OCI-LY1 (cell line): ENCODE data around the gene ARHGEF10L.

Source experiments
- H2AFZ ChIP-seq: fragments of 200-600 bp; sonication (generic), shearing (Covaris generic); 2 replicates; pipeline ENCODE4 v1.6.0; 2014; ENCODE audit warnings: antibody characterized with exemption, mild to moderate bottlenecking, low read length
- H3F3A ChIP-seq: fragments of 200-600 bp; sonication (generic), shearing (Covaris generic); 2 replicates; pipeline ENCODE4 v1.6.0; 2014; ENCODE audit warnings: mild to moderate bottlenecking, antibody characterized with exemption, low read length, moderate library complexity; ENCODE audit not compliant: insufficient read depth
- H3K27ac ChIP-seq: fragments of 200-600 bp; sonication (generic); 2 replicates; pipeline ENCODE4 v1.5.1; 2014; ENCODE audit warnings: low read length, mixed run types, mild to moderate bottlenecking, low read depth; ENCODE audit not compliant: poor library complexity, severe bottlenecking
- H3K27me3 ChIP-seq: fragments of 200-600 bp; sonication (generic); 2 replicates; pipeline ENCODE4 v1.6.0; 2014; ENCODE audit warnings: antibody characterized with exemption, mild to moderate bottlenecking, low read length, moderate library complexity; ENCODE audit not compliant: insufficient read depth
- H3K36me3 ChIP-seq: fragments of 200-600 bp; sonication (generic); 2 replicates; pipeline ENCODE4 v1.6.1; 2014; ENCODE audit warnings: mild to moderate bottlenecking, antibody characterized with exemption, low read length, moderate library complexity, mixed read lengths; ENCODE audit not compliant: insufficient read depth
- H3K4me1 ChIP-seq: fragments of 200-600 bp; sonication (generic); 2 replicates; pipeline ENCODE4 v1.5.1; 2014; ENCODE audit warnings: mild to moderate bottlenecking, low read length, moderate library complexity; ENCODE audit not compliant: insufficient read depth, severe bottlenecking
- H3K4me2 ChIP-seq: fragments of 200-600 bp; sonication (generic), shearing (Covaris generic); 2 replicates; pipeline ENCODE4 v1.6.1; 2014; ENCODE audit warnings: low read length
- H3K4me3 ChIP-seq: fragments of 200-600 bp; sonication (generic); 2 replicates; pipeline ENCODE4 v1.5.1; 2014; ENCODE audit warnings: low read length, low read depth, mild to moderate bottlenecking, mixed read lengths; ENCODE audit not compliant: poor library complexity, severe bottlenecking
- H3K79me2 ChIP-seq: fragments of 200-600 bp; shearing (Covaris generic); 2 replicates; pipeline ENCODE4 v1.6.1; 2016; ENCODE audit warnings: mixed run types, low read length, mixed read lengths; ENCODE audit not compliant: insufficient read depth
- H3K9ac ChIP-seq: fragments of 200-600 bp; sonication (generic), shearing (Covaris generic); 2 replicates; pipeline ENCODE4 v1.6.1; 2014; ENCODE audit warnings: mild to moderate bottlenecking, low read length, mixed read lengths
- H3K9me2 ChIP-seq: fragments of 200-600 bp; sonication (generic), shearing (Covaris generic); 2 replicates; pipeline ENCODE4 v1.6.1; 2014; ENCODE audit warnings: low read depth, mild to moderate bottlenecking, low read length, mixed read lengths
- H3K9me3 ChIP-seq: fragments of 200-600 bp; shearing (Covaris generic); 2 replicates; pipeline ENCODE4 v1.6.1; 2014; ENCODE audit warnings: low read length, mixed read lengths
- H4K20me1 ChIP-seq: fragments of 200-600 bp; sonication (generic), shearing (Covaris generic); 2 replicates; pipeline ENCODE4 v1.6.0; 2016; ENCODE audit warnings: mild to moderate bottlenecking, low read length; ENCODE audit not compliant: insufficient read depth
- CTCF ChIP-seq: fragments of 200-600 bp; sonication (generic), shearing (Covaris generic); IDR thresholded peaks from 2 replicates; pipeline ENCODE4 v1.5.1; 2017; ENCODE audit warnings: mild to moderate bottlenecking, antibody characterized with exemption, low read length, moderate library complexity, mixed read lengths
- EZH2 ChIP-seq: fragments of 200-600 bp; sonication (generic), shearing (Covaris generic); IDR thresholded peaks from 2 replicates; pipeline ENCODE4 v1.8.0; 2017; ENCODE audit warnings: borderline replicate concordance, mixed run types, mild to moderate bottlenecking, antibody characterized with exemption, low read length, moderate library complexity, mixed read lengths

ARHGEF10L gene

GRCh38 chr1:17513131-17513530 is 26.4 kb upstream of the ARHGEF10L start:
- Histone ChIP-seq H3K27me3 (no peaks in the 10 kb centered on the region), H3K9me3 (no peaks in the 10 kb centered on the region), H3K4me1 (no peaks in the 10 kb centered on the region), H3K4me2 (no peak overlapping the region), H3F3A (no peaks in the 10 kb centered on the region), H2AFZ (no peak overlapping the region), H3K79me2 (no peaks in the 10 kb centered on the region), H4K20me1 (no peaks in the 10 kb centered on the region), H3K9ac (no peak overlapping the region), H3K36me3 (no peaks in the 10 kb centered on the region), H3K9me2 (no peaks in the 10 kb centered on the region), H3K27ac (no peak overlapping the region), H3K4me3 (no peak overlapping the region)
- TF ChIP-seq CTCF (no peak), EZH2 (no peak)

GRCh38 chr1:17514776-17515175 is 24.7 kb upstream of the ARHGEF10L start:
- Histone ChIP-seq H3K27ac (no peak overlapping the region), H2AFZ (no peak overlapping the region), H3K4me1 (no peaks in the 10 kb centered on the region), H3K4me2 (no peak overlapping the region), H3K9me2 (no peaks in the 10 kb centered on the region), H3K36me3 (no peaks in the 10 kb centered on the region), H3F3A (no peaks in the 10 kb centered on the region), H3K9ac (no peak overlapping the region), H4K20me1 (no peaks in the 10 kb centered on the region), H3K9me3 (no peaks in the 10 kb centered on the region), H3K27me3 (no peaks in the 10 kb centered on the region), H3K79me2 (no peaks in the 10 kb centered on the region), H3K4me3 (no peak overlapping the region)
- no peak for TF ChIP-seq EZH2
- no peak for TF ChIP-seq CTCF

DNA sequence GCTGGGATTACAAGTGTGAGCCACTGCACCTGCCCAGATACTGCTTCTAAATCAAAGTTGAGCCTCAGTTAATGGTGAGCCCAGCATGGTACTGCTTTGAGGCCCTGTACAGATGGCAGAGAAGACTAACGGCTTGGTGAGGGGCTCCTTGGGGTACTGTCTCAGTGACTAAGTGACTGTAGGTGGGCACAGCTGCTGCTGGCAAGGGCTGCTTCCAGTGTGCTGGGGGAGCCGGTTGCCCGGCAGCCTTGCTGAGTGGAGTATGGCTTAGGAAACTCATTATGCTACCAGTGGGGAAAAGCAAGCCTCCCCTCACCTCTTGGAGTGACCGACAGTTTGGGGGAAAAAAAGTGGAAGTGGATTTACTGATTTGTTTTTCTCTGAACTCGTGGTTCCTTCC is 23.6 kb upstream of the ARHGEF10L start:
- H3K4me1 ChIP-seq, result no peaks in the 10 kb centered on the region
- no peak overlapping the region for H3K4me2 ChIP-seq
- no peaks in the 10 kb centered on the region for H3F3A ChIP-seq
- no peaks in the 10 kb centered on the region for H3K79me2 ChIP-seq
- no peaks in the 10 kb centered on the region for H4K20me1 ChIP-seq
- H3K36me3 ChIP-seq, result no peaks in the 10 kb centered on the region
- no peaks in the 10 kb centered on the region for H3K9me2 ChIP-seq
- no peak overlapping the region for H2AFZ ChIP-seq
- H3K9ac ChIP-seq, result no peak overlapping the region
- H3K27me3 ChIP-seq, result no peaks in the 10 kb centered on the region
- H3K4me3 ChIP-seq, result no peak overlapping the region
- no peaks in the 10 kb centered on the region for H3K9me3 ChIP-seq
- no peak overlapping the region for H3K27ac ChIP-seq
- no peak for TF ChIP-seq CTCF
- TF ChIP-seq EZH2, result no peak
